A673 (cell line): ENCODE results near the gene SDR42E1. TPM values are rescaled to one million over a fixed set of nuclear protein-coding genes. Genes with fewer than 3 reads are reported as not detected.

Experiments
- BruUV-seq: library from RNA; stranded (reverse); fragments of 400-500 nt; replicated peaks from 2 replicates; lab custom pipeline; 2021; lab: Mats Ljungman, UMichigan
- CTCF ChIA-PET: fragments of 300-600 bp; sonication (Branson Sonifier 250); formaldehyde crosslinking; loops from one replicate; lab custom pipeline; 2022; ENCODE audit warnings: antibody characterized with exemption; lab: Charles Lee
- POLR2A ChIA-PET: fragments of 300-600 bp; sonication (Branson Sonifier 250); formaldehyde crosslinking; loops from one replicate; lab custom pipeline; 2022; ENCODE audit warnings: antibody characterized with exemption; ENCODE audit not compliant: low non-redundant PET; lab: Charles Lee
- DNase-seq: peaks from one replicate; pipeline ENCODE4 v3.0.0-alpha.2; 2015; ENCODE audit warnings: low spot score
- H3K27ac ChIP-seq: fragments of 200-600 bp; sonication (generic); 2 replicates; pipeline ENCODE4 v1.5.1; 2016; ENCODE audit warnings: mixed run types, low read depth, mild to moderate bottlenecking, mixed read lengths, antibody characterized with exemption, low read length; ENCODE audit not compliant: poor library complexity, severe bottlenecking
- H3K27me3 ChIP-seq: fragments of 200-600 bp; sonication (generic); replicated peaks from 2 replicates; pipeline ENCODE4 v1.6.1; 2017; ENCODE audit warnings: mixed run types, low read depth, mild to moderate bottlenecking, mixed read lengths, antibody characterized with exemption, low read length; ENCODE audit not compliant: insufficient read depth, poor library complexity
- H3K36me3 ChIP-seq: fragments of 200-600 bp; sonication (generic); 2 replicates; pipeline ENCODE4 v1.6.1; 2016; ENCODE audit warnings: mixed run types, mild to moderate bottlenecking, mixed read lengths, antibody characterized with exemption, low read length; ENCODE audit not compliant: insufficient read depth, poor library complexity, severe bottlenecking
- H3K4me1 ChIP-seq: fragments of 200-600 bp; sonication (generic); 2 replicates; pipeline ENCODE4 v1.6.1; 2017; ENCODE audit warnings: mixed run types, mild to moderate bottlenecking, mixed read lengths, antibody characterized with exemption, low read length; ENCODE audit not compliant: insufficient read depth, poor library complexity, severe bottlenecking
- H3K4me3 ChIP-seq: fragments of 200-600 bp; sonication (generic); 2 replicates; pipeline ENCODE4 v1.5.1; 2016; ENCODE audit warnings: low read depth, mixed run types, mild to moderate bottlenecking, mixed read lengths, low read length; ENCODE audit not compliant: poor library complexity, severe bottlenecking
- H3K9me3 ChIP-seq: fragments of 200-600 bp; sonication (generic); 2 replicates; pipeline ENCODE4 v1.6.1; 2016; ENCODE audit warnings: mixed run types, low read depth, mild to moderate bottlenecking, mixed read lengths, antibody characterized with exemption, low read length; ENCODE audit not compliant: poor library complexity, severe bottlenecking
- EZH2 ChIP-seq: fragments of 200-600 bp; sonication (generic); IDR thresholded peaks from 2 replicates; pipeline ENCODE4 v1.6.1; 2017; ENCODE audit warnings: borderline replicate concordance, low read depth, mild to moderate bottlenecking, mixed read lengths, antibody characterized with exemption, low read length; ENCODE audit not compliant: poor library complexity, severe bottlenecking
- intact Hi-C: fragments of 100-400 bp; cut with micrococcal nuclease; formaldehyde crosslinking; loops from one replicate; pipeline ENCODE4 v1.10.0; 2022; ENCODE audit not compliant: unreplicated experiment
- total RNA-seq: library from RNA; stranded (reverse); gene quantifications from 2 replicates; pipeline ENCODE4 v1.2.3, GENCODE V29; 2021
- TF ChIP-seq, protein P1 (sequence below): fragments of 300-800, 200-600 bp; sonication (generic); conservative IDR thresholded peaks from 2 replicates; pipeline ENCODE4 v1.5.1; 2017; ENCODE audit warnings: low read depth, mild to moderate bottlenecking, antibody characterized with exemption, low read length, moderate library complexity, mixed read lengths

Gene SDR42E1
- total RNA-seq, 1 experiment from 2014 or later, result not detected

DNA sequence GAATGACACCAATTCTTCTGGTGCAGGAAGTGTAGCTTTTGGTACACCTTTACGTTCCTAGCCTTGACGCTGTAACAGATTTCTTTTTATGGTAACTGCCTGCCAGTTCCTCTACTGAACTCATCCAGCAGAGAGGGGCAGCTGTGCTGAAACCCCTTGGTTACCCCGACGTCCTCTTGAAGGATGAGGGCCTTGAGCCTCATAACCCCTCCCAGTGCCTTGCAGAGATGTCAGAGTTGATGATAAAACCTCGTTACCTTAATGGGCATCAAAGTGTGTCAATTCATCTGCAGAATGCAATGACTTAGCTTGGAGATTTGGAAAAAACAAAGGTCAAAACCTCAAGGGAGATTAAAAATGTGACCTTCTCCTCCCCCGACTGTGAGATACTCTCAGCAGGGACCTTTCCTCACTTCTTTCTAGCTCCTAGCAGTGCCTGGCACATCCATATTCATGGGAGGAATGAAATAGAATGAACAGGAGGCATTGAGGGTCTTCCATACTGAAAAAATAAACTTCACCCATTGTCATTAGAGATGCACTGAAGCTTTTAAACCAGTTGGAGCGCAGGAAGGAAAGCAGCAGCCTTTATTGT, 69.2 kb downstream of the SDR42E1 start:
- H3K4me3 ChIP-seq, result no peak overlapping the region
- intact Hi-C loops, result loop anchor here (10.0 kb wide), 1 partner anchor 693 kb away; no protein-coding TSS in a partner anchor
- no peaks in the 10 kb centered on the region for H3K36me3 ChIP-seq
- no peak for DNase-seq
- BruUV-seq, result no TSS peak
- H3K9me3 ChIP-seq, result no peaks in the 10 kb centered on the region
- ChIA-PET POLR2A (no interaction called here), CTCF (no interaction called here)
- H3K27ac ChIP-seq, result no peak overlapping the region
- TF ChIP-seq, protein P1, sequence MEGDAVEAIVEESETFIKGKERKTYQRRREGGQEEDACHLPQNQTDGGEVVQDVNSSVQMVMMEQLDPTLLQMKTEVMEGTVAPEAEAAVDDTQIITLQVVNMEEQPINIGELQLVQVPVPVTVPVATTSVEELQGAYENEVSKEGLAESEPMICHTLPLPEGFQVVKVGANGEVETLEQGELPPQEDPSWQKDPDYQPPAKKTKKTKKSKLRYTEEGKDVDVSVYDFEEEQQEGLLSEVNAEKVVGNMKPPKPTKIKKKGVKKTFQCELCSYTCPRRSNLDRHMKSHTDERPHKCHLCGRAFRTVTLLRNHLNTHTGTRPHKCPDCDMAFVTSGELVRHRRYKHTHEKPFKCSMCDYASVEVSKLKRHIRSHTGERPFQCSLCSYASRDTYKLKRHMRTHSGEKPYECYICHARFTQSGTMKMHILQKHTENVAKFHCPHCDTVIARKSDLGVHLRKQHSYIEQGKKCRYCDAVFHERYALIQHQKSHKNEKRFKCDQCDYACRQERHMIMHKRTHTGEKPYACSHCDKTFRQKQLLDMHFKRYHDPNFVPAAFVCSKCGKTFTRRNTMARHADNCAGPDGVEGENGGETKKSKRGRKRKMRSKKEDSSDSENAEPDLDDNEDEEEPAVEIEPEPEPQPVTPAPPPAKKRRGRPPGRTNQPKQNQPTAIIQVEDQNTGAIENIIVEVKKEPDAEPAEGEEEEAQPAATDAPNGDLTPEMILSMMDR, result no peak
- no peak for TF ChIP-seq EZH2
- H3K4me1 ChIP-seq, result no peaks in the 10 kb centered on the region
- H3K27me3 ChIP-seq, result no peaks in the 10 kb centered on the region

DNA sequence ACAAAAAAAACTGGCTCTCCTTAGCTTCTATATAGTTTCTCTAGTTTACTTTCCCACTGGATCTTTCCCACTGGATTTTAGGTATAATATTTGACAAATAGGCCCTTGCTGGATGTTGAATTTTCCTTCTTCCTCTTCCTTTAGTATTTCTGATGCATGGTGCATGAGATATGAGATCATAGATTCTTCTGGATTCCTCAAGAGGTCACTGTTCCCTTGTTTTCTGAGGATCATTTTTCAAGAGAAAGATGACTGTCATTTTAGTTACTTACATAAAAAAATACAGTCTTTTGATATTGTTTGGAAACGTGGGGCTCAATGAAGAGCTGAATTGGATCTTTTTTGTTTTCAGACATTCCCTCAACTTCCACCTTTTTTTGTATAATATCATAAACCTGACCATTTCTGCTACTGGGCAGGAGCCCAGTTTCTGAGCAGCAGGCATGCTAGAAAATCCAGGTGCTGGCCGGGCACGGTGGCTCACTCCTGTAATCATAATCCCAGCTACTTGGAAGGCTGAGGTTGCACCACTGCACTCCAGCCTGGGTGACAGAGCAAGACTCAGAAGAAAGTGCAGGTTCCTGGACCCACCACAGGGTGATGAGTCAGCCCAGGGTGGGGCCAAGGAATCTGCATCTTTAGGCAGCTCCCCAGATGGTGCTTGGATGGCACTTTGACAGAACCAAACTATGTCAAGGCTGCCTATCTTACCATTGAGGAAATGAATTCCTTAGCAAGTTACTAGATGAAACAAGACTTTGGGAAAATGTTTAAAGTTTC, 70.3 kb downstream of the SDR42E1 start:
- TF ChIP-seq, protein P1, result peak; percentile 67
- no peak for TF ChIP-seq EZH2
- H3K4me1 ChIP-seq, result no peaks in the 10 kb centered on the region
- H3K27ac ChIP-seq, result no peak overlapping the region
- ChIA-PET CTCF (interaction anchor here (0.7 kb wide), 1 partner anchor 289 kb away, joined by 3 read pairs; no protein-coding TSS in a partner anchor), POLR2A (no interaction called here)
- BruUV-seq, result no TSS peak
- DNase-seq, result peak; percentile 67
- intact Hi-C loops, result loop anchor here (2.0 to 10.0 kb wide), 4 partner anchors 122 to 694 kb away; no protein-coding TSS in a partner anchor
- H3K9me3 ChIP-seq, result no peaks in the 10 kb centered on the region
- no peak overlapping the region for H3K4me3 ChIP-seq
- H3K27me3 ChIP-seq, result no peaks in the 10 kb centered on the region
- no peaks in the 10 kb centered on the region for H3K36me3 ChIP-seq

DNA sequence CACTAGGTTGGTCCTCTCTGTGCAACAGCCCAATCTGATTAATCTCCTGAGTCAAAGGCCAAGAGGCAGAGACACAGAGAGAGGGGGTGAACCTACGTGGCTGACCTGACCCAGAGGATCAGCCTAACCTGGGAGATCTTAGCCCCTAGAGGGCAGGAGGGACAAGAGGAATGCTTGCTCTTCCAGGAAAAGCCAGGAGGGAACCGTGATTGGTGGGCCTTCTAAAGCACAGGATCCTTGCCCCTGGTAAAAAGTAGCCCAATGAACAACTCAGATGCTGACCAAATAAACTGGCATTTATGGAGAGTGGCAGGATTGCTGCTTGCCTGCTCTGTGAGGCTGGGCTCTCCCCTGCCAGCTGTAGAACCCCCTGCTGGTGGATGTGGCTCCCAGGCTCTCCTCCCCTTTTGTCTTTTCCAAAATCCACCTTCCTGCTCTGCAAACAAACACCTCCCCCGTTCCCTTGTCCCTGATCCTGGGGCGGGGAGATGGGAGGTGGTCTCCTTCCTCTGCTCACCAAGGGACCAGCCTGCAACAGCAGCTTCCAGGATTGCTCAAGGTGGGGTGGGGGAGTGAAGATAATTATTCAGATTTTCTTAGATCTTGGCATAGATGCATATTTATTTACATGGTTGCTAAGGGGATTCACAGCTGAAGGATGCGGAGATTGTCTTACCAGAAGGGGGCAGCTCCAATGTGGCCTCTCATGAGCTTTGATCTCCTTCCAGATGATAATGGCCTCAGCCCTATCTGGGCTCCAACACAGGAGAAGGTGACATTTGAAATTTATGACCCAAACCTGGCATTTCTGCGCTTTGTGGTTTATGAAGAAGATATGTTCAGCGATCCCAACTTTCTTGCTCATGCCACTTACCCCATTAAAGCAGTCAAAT, 71.9 kb downstream of the SDR42E1 start:
- H3K27me3 ChIP-seq, result no peaks in the 10 kb centered on the region
- peak; percentile 30 for DNase-seq
- H3K9me3 ChIP-seq, result no peaks in the 10 kb centered on the region
- intact Hi-C loops, result loop anchor here (2.0 to 10.0 kb wide), 4 partner anchors 123 to 695 kb away; no protein-coding TSS in a partner anchor
- CTCF ChIA-PET, result interaction anchor here (0.6 to 1.7 kb wide), 2 partner anchors 147 to 290 kb away, joined by 5 read pairs; no protein-coding TSS in a partner anchor
- no peak for TF ChIP-seq EZH2
- TF ChIP-seq, protein P1, result 0 out of 2 replicates have a peak, but pooled peaks have one; percentile 10
- BruUV-seq, result no TSS peak
- POLR2A ChIA-PET, result no interaction called here
- no peaks in the 10 kb centered on the region for H3K4me1 ChIP-seq
- H3K27ac ChIP-seq, result no peak overlapping the region
- no peak overlapping the region for H3K4me3 ChIP-seq
- H3K36me3 ChIP-seq, result no peaks in the 10 kb centered on the region
